ENCODE results near the gene SOX5.

DNA sequence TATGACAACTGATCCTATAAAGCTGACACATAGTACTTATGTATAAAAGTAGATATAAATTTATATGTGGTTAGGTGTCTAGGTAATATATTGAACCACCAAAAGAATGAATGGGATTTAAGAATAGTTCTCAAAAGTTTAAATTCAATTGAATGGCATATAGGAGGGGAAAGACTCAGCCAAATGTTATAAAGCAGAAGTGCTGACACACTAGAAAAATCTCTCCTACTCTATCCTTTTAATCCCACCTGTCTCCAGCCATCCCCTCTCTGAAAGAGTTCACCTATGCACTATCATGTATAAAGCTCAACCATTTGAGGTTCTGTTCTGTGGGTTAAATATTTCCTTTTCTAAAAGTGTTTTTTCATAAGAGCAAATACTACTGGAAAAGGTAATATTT lies 400.7 kb downstream of the SOX5 start:
- TF ChIP-seq EZH2phosphoT487 (IDR thresholded peaks at IDR 0.05; ENCODE audit: borderline replicate concordance) (no peak), POLR2A (IDR thresholded peaks at IDR 0.05; ENCODE audit: borderline replicate concordance, extremely low read depth, insufficient read depth, insufficient read length) (no peak), ZNF274 (IDR thresholded peaks at IDR 0.05; ENCODE audit: low read depth, low read length) (no peak), REST (IDR thresholded peaks at IDR 0.05; ENCODE audit: low read depth) (no peak), EZH2 (IDR thresholded peaks at IDR 0.05) (no peak)
- TF ChIP-seq, protein P1, sequence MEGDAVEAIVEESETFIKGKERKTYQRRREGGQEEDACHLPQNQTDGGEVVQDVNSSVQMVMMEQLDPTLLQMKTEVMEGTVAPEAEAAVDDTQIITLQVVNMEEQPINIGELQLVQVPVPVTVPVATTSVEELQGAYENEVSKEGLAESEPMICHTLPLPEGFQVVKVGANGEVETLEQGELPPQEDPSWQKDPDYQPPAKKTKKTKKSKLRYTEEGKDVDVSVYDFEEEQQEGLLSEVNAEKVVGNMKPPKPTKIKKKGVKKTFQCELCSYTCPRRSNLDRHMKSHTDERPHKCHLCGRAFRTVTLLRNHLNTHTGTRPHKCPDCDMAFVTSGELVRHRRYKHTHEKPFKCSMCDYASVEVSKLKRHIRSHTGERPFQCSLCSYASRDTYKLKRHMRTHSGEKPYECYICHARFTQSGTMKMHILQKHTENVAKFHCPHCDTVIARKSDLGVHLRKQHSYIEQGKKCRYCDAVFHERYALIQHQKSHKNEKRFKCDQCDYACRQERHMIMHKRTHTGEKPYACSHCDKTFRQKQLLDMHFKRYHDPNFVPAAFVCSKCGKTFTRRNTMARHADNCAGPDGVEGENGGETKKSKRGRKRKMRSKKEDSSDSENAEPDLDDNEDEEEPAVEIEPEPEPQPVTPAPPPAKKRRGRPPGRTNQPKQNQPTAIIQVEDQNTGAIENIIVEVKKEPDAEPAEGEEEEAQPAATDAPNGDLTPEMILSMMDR (IDR thresholded peaks at IDR 0.05 in 2 of 3, conservative IDR thresholded peaks at IDR 0.05 in 1 of 3; ENCODE audit: borderline replicate concordance in 1 of 3, insufficient read depth in 1 of 3, low read depth in 2 of 3, low read length in 2 of 3) = no peak
- TF ChIP-seq, protein P2, sequence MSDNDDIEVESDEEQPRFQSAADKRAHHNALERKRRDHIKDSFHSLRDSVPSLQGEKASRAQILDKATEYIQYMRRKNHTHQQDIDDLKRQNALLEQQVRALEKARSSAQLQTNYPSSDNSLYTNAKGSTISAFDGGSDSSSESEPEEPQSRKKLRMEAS (IDR thresholded peaks at IDR 0.05) = no peak
